ENCODE measurements around the gene TMEM108.

The TMEM108 gene

GRCh38 chr3:133386876-133387275 lies 348.7 kb downstream of the TMEM108 start:
- no peak for DNase-seq (ENCODE audit: low spot score)

- no peak for DNase-seq (ENCODE audit: low spot score)
Measured at GRCh38 chr3:133387341-133387740, 349.1 kb downstream of the TMEM108 start.

GRCh38 chr3:133388696-133389395 lies 350.7 kb downstream of the TMEM108 start:
- DNase-seq (ENCODE audit: low spot score), result no peak

GRCh38 chr3:133390715-133391114 lies 352.5 kb downstream of the TMEM108 start:
- DNase-seq (ENCODE audit: low spot score), result no peak

GRCh38 chr3:133393204-133393603 lies 355.0 kb downstream of the TMEM108 start:
- DNase-seq (ENCODE audit: low spot score), result no peak

- DNase-seq (ENCODE audit: low spot score), result no peak
Measured at GRCh38 chr3:133393691-133394474, 355.7 kb downstream of the TMEM108 start.

GRCh38 chr3:133394561-133395311 lies 356.5 kb downstream of the TMEM108 start:
- DNase-seq (ENCODE audit: low spot score), result no peak

- no peak for DNase-seq (ENCODE audit: low spot score)
Measured at GRCh38 chr3:133396906-133397305, 358.7 kb downstream of the TMEM108 start.

- DNase-seq (ENCODE audit: low spot score), result no peak
Measured at GRCh38 chr3:133400006-133400515, 361.9 kb downstream of the TMEM108 start, which contains the start of gene BFSP2. Gene BFSP2, plus strand, starts transcription at chr3:133400056. Its CDS starts 28 bp downstream, at chr3:133400084.

- DNase-seq (ENCODE audit: low spot score), result peak; percentile 32
Measured at GRCh38 chr3:133401374-133402135, 363.4 kb downstream of the TMEM108 start.

- DNase-seq (ENCODE audit: low spot score), result no peak
Measured at GRCh38 chr3:133404920-133405319, 366.7 kb downstream of the TMEM108 start.

- DNase-seq (ENCODE audit: low spot score), result peak; percentile 16
Measured at GRCh38 chr3:133408366-133408765, 370.2 kb downstream of the TMEM108 start.

GRCh38 chr3:133408961-133409360 lies 370.8 kb downstream of the TMEM108 start:
- DNase-seq (ENCODE audit: low spot score), result peak; percentile 75

- DNase-seq (ENCODE audit: low spot score), result no peak
Measured at GRCh38 chr3:133410191-133410892, 372.2 kb downstream of the TMEM108 start.

GRCh38 chr3:133412183-133413132 lies 374.3 kb downstream of the TMEM108 start:
- DNase-seq (ENCODE audit: low spot score), result peak; percentile 70

- peak; percentile 55 for DNase-seq (ENCODE audit: low spot score)
Measured at GRCh38 chr3:133413161-133414020, 375.2 kb downstream of the TMEM108 start.

GRCh38 chr3:133414021-133414392 lies 375.8 kb downstream of the TMEM108 start:
- DNase-seq (ENCODE audit: low spot score), result no peak

- DNase-seq (ENCODE audit: low spot score), result no peak
Measured at GRCh38 chr3:133418361-133418760, 380.2 kb downstream of the TMEM108 start.
